HCT116 (cell line): ENCODE measurements around the gene FREY1.

Experiments used
- CBX3 ChIP-seq: IDR thresholded peaks from 2 replicates; pipeline ENCODE4 v1.6.1; 2012; ENCODE audit warnings: low read depth
- CTCF ChIP-seq, 3 experiments: fragments of 200-600 bp in 1 of 3; sonication (generic) in 1 of 3; IDR thresholded peaks in 2 of 3; conservative IDR thresholded peaks in 1 of 3; 2 replicates each; pipeline ENCODE4 v1.5.1; 2012 to 2017; ENCODE audit warnings: low read depth in 2 of 3, low read length in 2 of 3, antibody characterized with exemption in 1 of 3, borderline replicate concordance in 1 of 3, control low read depth in 1 of 3, mild to moderate bottlenecking in 1 of 3, mixed read lengths in 1 of 3, mixed run types in 1 of 3, moderate library complexity in 1 of 3; ENCODE audit not compliant: insufficient read depth in 1 of 3
- EZH2 ChIP-seq: fragments of 200-600 bp; sonication (generic); IDR thresholded peaks from 2 replicates; pipeline ENCODE4 v1.6.1; 2017; ENCODE audit warnings: antibody characterized with exemption, mixed run types
- EZH2phosphoT487 ChIP-seq: fragments of 200-600 bp; IDR thresholded peaks from 2 replicates; pipeline ENCODE4 v1.6.1; 2018; ENCODE audit warnings: antibody characterized with exemption, borderline replicate concordance
- POLR2A ChIP-seq: IDR thresholded peaks from 2 replicates; pipeline ENCODE4 v1.7.0; 2011; ENCODE audit warnings: borderline replicate concordance; ENCODE audit not compliant: insufficient read depth, insufficient read length; ENCODE audit errors: extremely low read depth
- POLR2AphosphoS5 ChIP-seq: IDR thresholded peaks from 2 replicates; pipeline ENCODE4 v1.6.1; 2011; ENCODE audit warnings: mild to moderate bottlenecking, low read depth, low read length, moderate library complexity
- RAD21 ChIP-seq: IDR thresholded peaks from 2 replicates; pipeline ENCODE4 v1.6.1; 2012; ENCODE audit warnings: low read depth, mild to moderate bottlenecking
- REST ChIP-seq: IDR thresholded peaks from 2 replicates; pipeline ENCODE4 v1.6.1; 2012; ENCODE audit warnings: low read depth
- SP1 ChIP-seq: IDR thresholded peaks from 2 replicates; pipeline ENCODE4 v1.6.1; 2012; ENCODE audit warnings: low read depth
- YY1 ChIP-seq: IDR thresholded peaks from 2 replicates; pipeline ENCODE4 v1.6.1; 2011; ENCODE audit warnings: low read length, low read depth, moderate library complexity, mild to moderate bottlenecking; ENCODE audit not compliant: insufficient replicate concordance; ENCODE audit errors: extremely low read depth
- ZBTB33 ChIP-seq: IDR thresholded peaks from 2 replicates; pipeline ENCODE4 v1.6.1; 2011; ENCODE audit warnings: mild to moderate bottlenecking, low read length, moderate library complexity; ENCODE audit not compliant: insufficient replicate concordance; ENCODE audit errors: extremely low read depth
- ZNF274 ChIP-seq: fragments of 200-500 bp; sonication (Bioruptor generic); IDR thresholded peaks from 2 replicates; pipeline ENCODE4 v1.6.1; 2014; ENCODE audit warnings: mild to moderate bottlenecking, low read depth, low read length, inconsistent platforms

- TF ChIP-seq CTCF (IDR thresholded peaks at IDR 0.05 in 2 of 3, conservative IDR thresholded peaks at IDR 0.05 in 1 of 3; ENCODE audit: borderline replicate concordance in 1 of 3, insufficient read depth in 1 of 3, low read depth in 2 of 3, low read length in 2 of 3) (no peak), POLR2A (no peak), YY1 (no peak), EZH2 (no peak), REST (no peak), POLR2AphosphoS5 (no peak), CBX3 (no peak), SP1 (no peak), EZH2phosphoT487 (no peak), ZNF274 (no peak), RAD21 (no peak), ZBTB33 (no peak)
These were observed 30.7 kb downstream of the FREY1 start for GRCh38 chr11:45876401-45876800.
